Ovary (tissue), 3 donors: ENCODE data around the gene MYL12A.

Experiments
- POLR2A ChIP-seq: fragments of 450-650 bp; IDR thresholded peaks from one replicate; pipeline ENCODE4 v1.6.1; 2017; ENCODE audit warnings: antibody characterized with exemption, mild to moderate bottlenecking, moderate library complexity
- TF ChIP-seq, protein P1 (sequence below), 3 donors: fragments of 450-650 bp in 2 of 3; fragments of 200-600 bp in 1 of 3; IDR thresholded peaks; one replicate each; pipeline versions ENCODE4 v1.5.1 to v1.8.0; 2016 to 2022; ENCODE audit warnings: antibody characterized with exemption in 3 of 3, mild to moderate bottlenecking in 1 of 3
- donor health status: DM: no; HTN: no; CAD: no.

DNA sequence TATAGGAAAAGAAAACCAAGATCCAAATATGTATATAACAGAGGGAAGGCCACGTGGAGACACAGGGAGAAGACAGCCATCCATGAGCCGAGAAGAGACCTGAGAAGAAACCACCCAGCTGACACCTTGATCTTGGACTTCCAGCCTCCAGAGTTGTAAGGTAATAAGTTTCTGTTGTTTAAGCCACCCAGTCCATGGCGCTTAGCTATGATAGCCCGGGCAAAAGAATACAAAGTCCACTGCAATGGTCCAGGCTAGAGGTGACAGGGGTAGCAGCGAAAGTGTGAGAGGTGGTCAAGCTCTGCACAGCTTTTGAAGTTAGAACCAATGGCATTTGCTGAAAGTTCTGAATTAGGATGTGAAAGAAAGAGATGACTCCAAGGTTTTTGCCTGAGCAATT lies 30.6 kb upstream of the MYL12A start:
- TF ChIP-seq, protein P1, sequence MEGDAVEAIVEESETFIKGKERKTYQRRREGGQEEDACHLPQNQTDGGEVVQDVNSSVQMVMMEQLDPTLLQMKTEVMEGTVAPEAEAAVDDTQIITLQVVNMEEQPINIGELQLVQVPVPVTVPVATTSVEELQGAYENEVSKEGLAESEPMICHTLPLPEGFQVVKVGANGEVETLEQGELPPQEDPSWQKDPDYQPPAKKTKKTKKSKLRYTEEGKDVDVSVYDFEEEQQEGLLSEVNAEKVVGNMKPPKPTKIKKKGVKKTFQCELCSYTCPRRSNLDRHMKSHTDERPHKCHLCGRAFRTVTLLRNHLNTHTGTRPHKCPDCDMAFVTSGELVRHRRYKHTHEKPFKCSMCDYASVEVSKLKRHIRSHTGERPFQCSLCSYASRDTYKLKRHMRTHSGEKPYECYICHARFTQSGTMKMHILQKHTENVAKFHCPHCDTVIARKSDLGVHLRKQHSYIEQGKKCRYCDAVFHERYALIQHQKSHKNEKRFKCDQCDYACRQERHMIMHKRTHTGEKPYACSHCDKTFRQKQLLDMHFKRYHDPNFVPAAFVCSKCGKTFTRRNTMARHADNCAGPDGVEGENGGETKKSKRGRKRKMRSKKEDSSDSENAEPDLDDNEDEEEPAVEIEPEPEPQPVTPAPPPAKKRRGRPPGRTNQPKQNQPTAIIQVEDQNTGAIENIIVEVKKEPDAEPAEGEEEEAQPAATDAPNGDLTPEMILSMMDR (IDR thresholded peaks at IDR 0.05), result no peak
- no peak for TF ChIP-seq POLR2A
